Left ventricle myocardium inferior (tissue), 1 donor: ENCODE data around the gene ZNF385C. TPM values are rescaled to one million over a fixed set of nuclear protein-coding genes. Genes with fewer than 3 reads are reported as not detected.

Experiments
- DNase-seq: peaks from one replicate; pipeline ENCODE4 v3.0.0-alpha.2; 2020
- H3K27ac ChIP-seq: fragments of 200-600 bp; replicated peaks from 2 replicates; pipeline ENCODE4 v1.8.0; 2021
- H3K27me3 ChIP-seq: fragments of 200-600 bp; 2 replicates; pipeline ENCODE4 v1.8.0; 2021; ENCODE audit warnings: low read depth
- H3K36me3 ChIP-seq: fragments of 200-600 bp; 2 replicates; pipeline ENCODE4 v1.8.0; 2021
- H3K4me1 ChIP-seq: fragments of 200-600 bp; 2 replicates; pipeline ENCODE4 v1.8.0; 2021
- H3K4me3 ChIP-seq: fragments of 200-600 bp; 2 replicates; pipeline ENCODE4 v1.8.0; 2021; ENCODE audit warnings: mild to moderate bottlenecking, moderate library complexity
- H3K9me3 ChIP-seq: fragments of 200-600 bp; replicated peaks from 2 replicates; pipeline ENCODE4 v1.8.0; 2021
- CTCF ChIP-seq: fragments of 200-600 bp; IDR thresholded peaks from 2 replicates; pipeline ENCODE4 v1.8.0; 2021; ENCODE audit warnings: antibody characterized with exemption, mild to moderate bottlenecking, borderline replicate concordance
- intact Hi-C: fragments of 100-400 bp; cut with micrococcal nuclease; formaldehyde crosslinking; loops from one replicate; pipeline ENCODE4 v1.11.0; 2022
- total RNA-seq: library from RNA; stranded (reverse); fragmentation: NEBNext Ultra II Directional; extraction: Animal tissue kit (Norgen Biotek cat#: 25700); gene quantifications from one replicate; pipeline ENCODE4 v1.2.1, GENCODE V29; 2021
- donor health status: DM: no; HTN: yes; CAD: no; lungs with severe emphysema.

The ZNF385C gene
- total RNA-seq, 1 donor from 2014 or later = 0.49 TPM

- no peak for TF ChIP-seq CTCF
- Histone ChIP-seq H3K9me3 (no peaks in the 10 kb centered on the region), H3K27me3 (no peaks in the 10 kb centered on the region), H3K36me3 (peaks cover 20% of the 10 kb centered on the region), H3K4me3 (peak overlapping the region; percentile 47), H3K27ac (no peak overlapping the region), H3K4me1 (peaks cover 12% of the 10 kb centered on the region)
- intact Hi-C loops = no loop called here
- no peak for DNase-seq
Observed at GRCh38 chr17:42107124-42107523, 8.9 kb upstream of the ZNF385C start.

GRCh38 chr17:42106009-42106408 lies 7.7 kb upstream of the ZNF385C start:
- H3K4me3 ChIP-seq = no peak overlapping the region
- no peak for DNase-seq
- H3K4me1 ChIP-seq = peaks cover 8% of the 10 kb centered on the region
- H3K27me3 ChIP-seq = no peaks in the 10 kb centered on the region
- TF ChIP-seq CTCF = no peak
- no peak overlapping the region for H3K27ac ChIP-seq
- H3K36me3 ChIP-seq = peaks cover 20% of the 10 kb centered on the region
- H3K9me3 ChIP-seq = no peaks in the 10 kb centered on the region
- intact Hi-C loops = no loop called here

DNA sequence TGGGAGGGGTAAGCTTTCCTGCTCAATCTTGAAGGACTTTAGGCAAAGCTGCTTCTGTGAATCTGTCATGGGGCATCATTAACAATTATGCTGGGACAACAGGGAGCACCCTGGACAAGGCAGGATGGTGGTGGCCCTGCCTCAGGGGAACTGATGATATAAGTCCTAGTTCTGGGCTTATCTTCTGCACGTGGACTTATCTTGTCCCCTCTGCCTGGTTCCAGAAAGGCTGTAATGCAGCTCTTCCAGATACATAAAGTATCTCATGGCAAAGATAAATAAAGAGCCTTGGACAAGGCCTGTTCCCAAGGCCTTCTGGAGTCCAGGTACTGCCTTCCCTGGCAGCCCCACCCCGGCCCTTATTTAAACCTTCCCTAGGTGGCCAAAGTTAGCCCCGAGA lies 6.0 kb upstream of the ZNF385C start:
- no peak for DNase-seq
- Histone ChIP-seq H3K27me3 (no peaks in the 10 kb centered on the region), H3K4me1 (peaks cover 7% of the 10 kb centered on the region), H3K36me3 (peaks cover 19% of the 10 kb centered on the region), H3K27ac (no peak overlapping the region), H3K4me3 (no peak overlapping the region), H3K9me3 (no peaks in the 10 kb centered on the region)
- intact Hi-C loops = no loop called here
- no peak for TF ChIP-seq CTCF

DNA sequence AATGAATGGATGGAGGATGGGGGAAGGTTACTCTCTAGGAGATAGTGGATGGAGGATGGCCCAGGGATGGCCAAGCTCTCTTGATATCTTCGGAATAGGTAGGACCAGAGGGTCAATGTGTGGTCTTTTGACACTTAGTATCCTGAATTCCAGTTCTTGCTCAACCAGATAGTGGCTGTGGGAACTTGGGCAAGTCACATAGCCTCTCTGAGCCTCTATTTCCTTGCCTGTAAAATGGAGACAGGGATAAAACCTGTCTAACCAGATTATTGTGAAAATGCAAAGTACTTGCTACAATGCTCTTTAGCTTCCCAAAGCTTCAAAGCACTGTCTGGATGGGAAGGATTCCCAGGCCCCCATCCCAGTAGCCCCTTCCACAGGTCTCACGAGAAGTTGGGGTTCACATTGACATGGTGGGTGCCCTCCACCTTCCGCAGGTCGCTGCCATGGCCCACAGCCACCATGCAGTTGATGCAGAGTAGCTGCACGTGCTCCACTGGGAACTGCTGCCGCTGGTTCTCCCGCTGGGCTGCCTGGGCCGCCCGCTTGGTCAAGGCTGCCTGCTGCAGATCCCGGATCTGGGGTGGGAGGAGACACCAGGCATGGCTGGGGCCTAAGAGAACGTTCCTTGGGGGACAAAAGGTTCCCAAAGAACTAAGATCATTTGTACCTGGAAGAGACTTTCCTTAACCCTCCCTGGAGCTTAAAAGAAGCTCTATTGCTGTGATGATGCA lies 5.1 kb upstream of the ZNF385C start:
- Histone ChIP-seq H3K9me3 (no peaks in the 10 kb centered on the region), H3K4me1 (peaks cover 7% of the 10 kb centered on the region), H3K27me3 (peaks cover 3% of the 10 kb centered on the region), H3K4me3 (no peak overlapping the region), H3K36me3 (peaks cover 10% of the 10 kb centered on the region), H3K27ac (no peak overlapping the region)
- DNase-seq = no peak
- no peak for TF ChIP-seq CTCF
- intact Hi-C loops = no loop called here

DNA sequence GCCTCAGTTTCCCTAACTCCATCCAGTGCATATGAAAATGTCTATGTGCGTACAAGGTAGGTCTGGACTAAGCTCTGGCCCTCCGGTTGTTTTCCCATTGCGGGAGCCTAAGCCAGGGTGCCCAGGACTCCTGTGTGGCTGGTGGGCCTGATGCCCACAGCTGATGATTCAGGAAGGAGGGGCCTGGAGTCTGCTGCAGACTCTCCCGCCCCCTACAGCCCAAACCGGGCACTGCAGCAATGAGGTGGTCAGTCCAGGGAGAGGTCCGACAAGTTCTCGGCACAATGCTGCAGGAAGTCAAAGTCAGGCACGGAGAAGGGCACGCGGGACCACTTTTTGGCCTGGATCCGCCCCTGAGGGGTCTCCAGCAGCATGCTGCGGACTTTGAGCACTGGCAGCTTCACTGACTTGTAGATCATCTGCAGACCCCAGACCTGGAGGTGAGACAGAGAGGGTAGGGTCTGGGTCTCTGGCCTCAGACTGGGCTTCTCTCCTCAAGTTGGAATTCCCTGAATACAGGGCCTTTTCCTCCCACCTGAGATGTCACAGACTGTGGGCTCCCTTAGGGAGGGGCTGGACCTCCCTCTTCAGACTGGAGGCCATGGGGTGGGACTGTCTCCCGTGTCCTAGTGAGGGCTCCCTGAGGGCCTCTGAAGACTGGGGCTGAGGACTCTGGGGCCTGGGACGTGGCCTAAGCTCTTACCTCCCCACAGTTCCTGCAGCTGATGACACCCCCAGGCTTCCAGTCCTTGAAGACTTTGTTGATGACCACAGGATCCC lies 3.4 kb upstream of the ZNF385C start:
- Histone ChIP-seq H3K27ac (no peak overlapping the region), H3K4me3 (no peak overlapping the region), H3K4me1 (peaks cover 13% of the 10 kb centered on the region), H3K9me3 (no peaks in the 10 kb centered on the region), H3K36me3 (peaks cover 5% of the 10 kb centered on the region), H3K27me3 (peaks cover 20% of the 10 kb centered on the region)
- peak; percentile 74 for DNase-seq
- peak; percentile 87 for TF ChIP-seq CTCF
- intact Hi-C loops = no loop called here
